K562 (cell line): Measurements from ENCODE around the gene ZNF32.

ENCODE experiments used
- ELF1 ChIP-seq: fragments of 200-800 bp; sonication (Bioruptor generic); IDR thresholded peaks from 2 replicates; pipeline ENCODE4 v1.6.1; 2016; ENCODE audit warnings: missing genetic modification characterization, missing compliant biosample characterization
- KLF13 ChIP-seq: fragments of 450-650 bp; IDR thresholded peaks from 2 replicates; pipeline ENCODE4 v1.6.1; 2016; ENCODE audit warnings: missing genetic modification characterization, low read depth, mild to moderate bottlenecking, missing compliant biosample characterization, moderate library complexity, borderline replicate concordance
- MAFK ChIP-seq: IDR thresholded peaks from 2 replicates; pipeline ENCODE4 v1.6.1; 2011; ENCODE audit warnings: low read length, improper control_type of control experiment
- MTF1 ChIP-seq: fragments of 250-450 bp; sonication (Bioruptor Pico); IDR thresholded peaks from 2 replicates; pipeline ENCODE4 v1.9.0; 2021; ENCODE audit warnings: moderate library complexity, mild to moderate bottlenecking, inconsistent platforms, borderline replicate concordance

DNA sequence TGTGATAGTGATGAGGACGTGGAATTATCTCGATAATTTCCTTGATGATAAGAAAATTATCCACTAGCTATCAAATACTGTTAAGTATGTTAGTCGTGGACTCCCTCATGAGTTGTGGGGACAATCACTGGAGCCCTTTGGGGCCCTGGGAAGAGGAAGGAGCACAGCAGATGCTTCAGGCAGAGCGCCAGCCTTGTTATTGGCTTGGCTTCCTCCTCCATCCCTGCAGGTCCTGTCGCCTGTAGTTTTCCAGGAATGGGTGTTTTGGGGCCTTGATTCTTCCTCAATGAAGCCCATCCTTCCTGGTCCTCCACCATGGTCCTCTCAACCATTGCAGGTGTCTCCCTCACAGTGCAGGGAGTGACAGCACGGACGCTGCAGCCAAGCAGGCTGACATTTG, 32.5 kb upstream of the ZNF32 start:
- TF ChIP-seq KLF13 (tag) (no peak), MAFK (no peak), ELF1 (tag) (no peak), MTF1 (CRISPR knock-in tag) (no peak)
